CD1c-positive myeloid dendritic cell (primary cell): Measurements from ENCODE around the gene ZMPSTE24.

Source experiments
- DNase-seq: peaks from one replicate; pipeline ENCODE4 v3.0.0-alpha.2; 2016; ENCODE audit errors: extremely low spot score

Gene ZMPSTE24

DNA sequence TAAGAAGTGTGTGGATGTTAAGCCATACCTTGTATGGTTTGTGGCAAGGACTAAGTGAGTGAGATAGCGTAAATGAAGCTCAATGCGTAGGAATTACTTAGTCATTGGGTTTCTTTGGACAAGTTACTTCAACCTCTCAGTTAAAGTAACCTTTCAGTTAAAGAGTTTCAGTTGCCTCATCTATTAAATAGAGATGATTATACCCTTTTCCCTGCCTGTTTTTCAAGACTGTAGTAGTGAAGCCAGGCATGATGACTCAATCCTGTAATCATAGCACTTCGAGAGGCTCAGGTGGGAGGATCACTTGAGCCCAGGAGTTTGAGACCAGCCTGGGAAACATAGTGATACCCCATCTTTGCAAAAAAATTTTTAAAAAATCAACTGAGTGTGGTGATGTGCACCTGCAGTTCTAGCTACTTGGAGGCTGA lies 6.3 kb downstream of the ZMPSTE24 start:
- no peak for DNase-seq

DNA sequence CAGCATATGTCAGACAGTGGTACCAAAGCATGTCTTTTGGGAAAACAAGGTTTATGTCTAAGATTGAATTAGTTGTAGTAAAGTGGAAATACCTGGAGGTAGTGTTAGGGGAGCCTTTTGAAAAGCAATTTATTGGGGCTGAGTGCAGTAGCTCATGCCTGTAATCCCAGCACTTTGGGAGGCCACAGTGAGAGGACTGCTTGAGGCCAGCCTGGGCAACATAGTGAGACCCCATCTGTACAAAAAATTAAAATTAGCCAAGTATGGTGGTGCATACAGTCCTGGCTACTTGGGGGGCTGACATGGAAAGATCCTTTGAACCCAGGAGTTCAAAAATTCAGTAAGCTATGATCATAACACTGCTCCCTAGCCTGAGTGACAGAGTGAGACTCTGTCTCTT lies 7.3 kb downstream of the ZMPSTE24 start:
- DNase-seq, result no peak

DNA sequence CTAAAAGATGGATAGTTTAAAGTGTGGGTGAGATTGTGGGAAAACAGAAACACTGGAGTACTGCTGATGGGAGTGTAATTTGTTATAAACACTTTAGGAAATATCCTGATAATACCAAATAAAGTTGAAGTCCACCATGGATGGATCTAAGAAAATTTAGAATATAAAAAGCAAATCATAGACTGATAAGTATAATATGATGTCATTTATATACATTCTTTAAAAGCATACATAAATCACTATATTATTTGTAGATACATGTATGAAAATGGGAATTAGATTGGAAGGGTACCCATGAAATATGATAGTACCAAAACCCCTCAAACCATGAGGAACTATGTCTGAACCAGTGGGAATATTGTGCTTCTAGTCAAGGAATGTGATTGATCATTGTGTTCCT lies 7.9 kb downstream of the ZMPSTE24 start:
- DNase-seq, result no peak

DNA sequence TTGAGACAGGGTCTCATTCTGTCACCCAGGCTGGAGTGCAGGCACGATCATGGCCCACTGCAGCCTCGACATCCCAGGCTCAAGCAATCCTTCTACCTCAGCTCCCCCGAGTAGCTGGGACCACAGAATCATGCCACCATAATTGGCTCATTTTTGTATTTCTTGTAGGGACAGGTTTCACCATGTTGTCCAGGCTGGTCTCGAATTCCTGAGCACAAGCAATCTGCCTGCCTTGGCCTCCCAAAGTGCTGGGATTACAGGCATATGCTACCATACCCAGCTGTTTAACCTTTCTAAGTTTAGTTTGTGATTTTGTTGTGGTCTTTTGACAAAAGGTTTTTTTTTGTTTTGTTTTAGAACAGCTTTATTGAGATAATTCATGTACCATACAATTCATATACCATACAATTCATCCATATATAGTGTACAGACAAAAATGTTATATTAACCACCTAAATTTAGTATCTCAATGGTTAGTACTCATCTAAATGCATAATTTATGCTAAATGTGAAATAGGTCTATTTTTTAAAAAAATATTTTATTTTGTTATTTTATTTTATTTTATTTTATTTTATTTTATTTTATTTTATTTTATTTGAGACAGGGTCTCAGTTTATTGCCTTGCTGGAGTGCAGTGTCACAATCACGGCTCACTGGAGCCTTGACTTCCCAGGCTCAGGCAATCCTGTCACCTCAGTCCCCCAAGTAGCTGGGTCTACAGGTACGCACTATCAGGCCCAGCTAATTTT lies 8.9 kb downstream of the ZMPSTE24 start:
- no peak for DNase-seq

DNA sequence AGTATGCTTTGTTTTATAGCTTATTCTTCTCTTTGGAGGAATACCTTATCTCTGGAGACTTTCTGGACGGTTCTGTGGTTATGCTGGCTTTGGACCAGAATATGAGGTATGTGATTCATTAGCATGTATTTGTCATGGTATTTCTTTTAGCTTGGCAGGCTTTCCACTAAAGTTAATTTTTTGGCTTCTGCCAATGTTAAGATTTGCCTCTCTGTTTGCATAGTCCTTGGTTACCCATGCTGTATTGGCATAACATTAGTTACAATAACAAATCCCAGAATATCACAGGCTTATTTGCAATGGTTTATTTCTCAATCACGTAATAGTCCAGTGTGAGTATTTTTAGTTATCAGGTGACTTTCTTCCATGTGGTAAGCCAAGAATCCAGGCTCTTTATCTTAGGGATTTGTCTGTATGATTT lies 9.7 kb downstream of the ZMPSTE24 start:
- no peak for DNase-seq

DNA sequence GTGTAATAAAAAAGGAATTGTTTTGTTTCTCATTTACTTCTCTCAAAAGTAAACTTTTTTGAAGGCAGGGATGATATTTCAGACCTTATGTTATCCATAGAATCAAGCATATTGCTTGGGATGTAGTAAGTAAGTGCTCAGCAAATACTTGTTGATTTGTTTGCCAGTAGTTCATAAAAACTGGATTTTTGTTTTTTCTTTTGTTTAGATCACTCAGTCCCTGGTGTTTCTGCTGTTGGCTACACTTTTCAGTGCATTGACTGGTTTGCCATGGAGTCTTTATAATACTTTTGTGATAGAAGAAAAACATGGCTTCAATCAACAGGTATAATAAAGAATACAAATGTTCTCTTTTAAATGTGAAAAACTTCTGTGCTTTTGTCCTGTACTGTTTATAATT lies 10.2 kb downstream of the ZMPSTE24 start:
- DNase-seq, result no peak

DNA sequence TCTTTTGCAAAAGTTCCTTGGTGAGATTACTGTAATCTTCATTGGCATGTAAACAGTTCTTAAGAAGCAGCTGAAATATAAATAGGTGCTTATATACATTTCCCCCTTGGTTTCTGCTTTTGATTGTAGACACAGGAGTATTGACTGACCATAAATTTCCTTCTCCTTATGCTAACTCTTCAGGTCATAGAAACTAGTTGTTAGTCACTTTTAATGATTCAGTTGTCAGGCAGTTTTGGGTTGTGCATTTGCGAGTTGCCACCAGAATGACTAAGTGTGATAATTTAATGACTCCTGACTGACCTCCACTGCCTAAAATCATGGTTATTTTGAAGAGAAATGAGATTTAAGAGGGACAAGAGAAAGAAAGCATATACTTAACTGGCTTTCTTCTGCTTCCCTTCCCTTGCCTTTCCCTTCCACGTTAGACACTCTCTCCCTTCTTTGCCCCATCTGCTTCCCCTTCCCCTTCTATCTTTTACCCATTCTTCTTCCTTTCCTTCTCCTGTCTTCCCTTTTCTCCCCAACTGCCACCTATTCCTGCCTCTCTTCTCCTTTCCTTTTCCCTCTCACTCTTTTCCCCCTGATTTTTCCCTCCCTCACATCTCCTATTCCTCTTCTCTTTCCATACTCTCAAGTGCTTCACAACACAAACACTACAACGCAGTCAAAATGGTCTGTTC lies 12.3 kb downstream of the ZMPSTE24 start:
- no peak for DNase-seq

DNA sequence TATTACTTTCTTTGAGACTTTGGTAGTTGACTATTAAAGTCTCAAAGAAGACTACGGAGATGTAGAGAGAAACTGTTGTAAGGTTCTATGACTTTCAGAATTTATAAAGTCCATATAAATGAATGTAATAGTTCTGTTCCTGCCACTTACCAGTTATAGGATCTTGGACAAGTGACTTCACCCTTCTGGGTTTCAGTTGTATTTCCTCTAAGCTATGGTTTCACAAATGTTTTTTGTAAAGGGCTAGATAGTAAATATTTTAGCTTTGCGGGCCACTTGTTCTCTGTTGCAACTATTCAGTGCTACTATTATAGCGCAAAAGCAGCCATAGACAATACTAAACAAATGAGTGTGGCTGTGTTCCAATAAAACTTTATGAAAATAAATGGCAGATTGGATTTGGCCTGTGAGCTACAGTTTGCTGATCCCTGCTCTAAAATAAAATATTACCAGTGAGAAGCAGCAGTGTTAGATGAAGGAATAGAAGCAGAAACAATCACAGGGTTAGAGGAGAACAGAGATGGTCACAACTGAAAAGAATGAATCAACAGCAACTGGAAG lies 14.7 kb downstream of the ZMPSTE24 start:
- peak; percentile 20 for DNase-seq

DNA sequence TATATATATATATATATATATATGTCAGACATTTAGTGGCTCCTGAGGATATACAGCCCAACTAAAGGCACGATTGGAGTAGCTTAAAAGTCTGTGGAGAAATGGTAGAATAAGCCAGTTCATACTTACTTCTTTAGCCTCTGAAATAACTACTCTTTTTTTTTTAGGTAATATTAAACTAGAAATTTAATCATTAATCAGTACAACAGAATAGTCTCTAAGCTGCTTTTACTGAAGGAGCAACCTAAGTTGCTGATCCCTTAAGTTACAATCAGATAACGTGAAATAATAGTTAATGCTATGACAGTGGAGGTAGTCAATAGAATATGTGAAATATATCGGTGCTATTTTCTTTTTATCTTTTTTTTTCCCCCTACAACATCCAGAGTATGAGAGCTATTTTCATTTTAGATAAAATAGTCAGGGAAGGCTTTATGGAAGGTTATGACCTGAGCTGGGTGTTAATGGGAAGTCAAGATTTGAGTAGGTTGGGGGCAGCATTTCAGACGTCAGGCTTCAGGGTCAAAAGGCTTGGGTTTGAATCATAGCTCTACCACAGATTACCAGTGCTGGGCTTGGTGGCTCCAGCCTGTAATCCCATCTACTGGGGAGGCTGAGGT lies 15.6 kb downstream of the ZMPSTE24 start:
- no peak for DNase-seq

DNA sequence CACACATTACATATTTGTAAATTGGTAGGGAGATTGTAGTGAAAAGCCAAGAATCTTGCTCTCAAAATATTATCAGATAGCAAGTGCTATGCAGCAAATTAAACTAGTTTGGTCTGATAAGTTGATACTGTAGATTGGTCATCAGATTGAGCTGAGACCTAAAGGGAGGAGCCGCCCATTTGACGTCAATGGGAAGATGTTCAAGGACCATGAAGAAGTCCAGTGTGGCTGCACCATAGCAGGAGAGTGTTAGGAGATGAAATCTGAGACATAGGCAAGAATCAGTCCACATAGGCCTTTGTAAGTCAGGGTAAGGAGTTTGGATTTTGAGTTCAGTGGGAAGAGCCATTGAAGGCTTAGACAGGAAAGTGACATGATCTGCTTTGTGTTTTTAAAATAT lies 16.3 kb downstream of the ZMPSTE24 start:
- no peak for DNase-seq

DNA sequence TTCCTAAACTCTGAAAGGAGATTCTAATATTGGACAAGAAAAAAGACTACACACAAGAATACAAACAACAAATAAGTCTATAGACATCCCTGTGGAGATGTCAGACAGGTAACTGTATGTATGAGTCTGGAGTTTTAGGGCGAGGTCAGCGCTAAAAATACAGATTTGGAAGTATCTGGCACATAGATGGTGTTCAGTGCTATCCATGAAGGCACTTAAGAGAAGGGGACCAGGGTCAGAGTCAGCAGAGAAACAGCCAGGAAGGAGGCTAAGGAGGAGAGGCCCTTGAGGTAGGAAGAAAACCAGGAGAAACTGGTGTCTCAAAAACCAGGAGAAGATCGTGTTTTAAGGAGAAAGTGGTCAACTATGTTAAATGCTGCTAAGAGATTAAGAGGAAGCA lies 18.1 kb downstream of the ZMPSTE24 start:
- DNase-seq, result no peak

DNA sequence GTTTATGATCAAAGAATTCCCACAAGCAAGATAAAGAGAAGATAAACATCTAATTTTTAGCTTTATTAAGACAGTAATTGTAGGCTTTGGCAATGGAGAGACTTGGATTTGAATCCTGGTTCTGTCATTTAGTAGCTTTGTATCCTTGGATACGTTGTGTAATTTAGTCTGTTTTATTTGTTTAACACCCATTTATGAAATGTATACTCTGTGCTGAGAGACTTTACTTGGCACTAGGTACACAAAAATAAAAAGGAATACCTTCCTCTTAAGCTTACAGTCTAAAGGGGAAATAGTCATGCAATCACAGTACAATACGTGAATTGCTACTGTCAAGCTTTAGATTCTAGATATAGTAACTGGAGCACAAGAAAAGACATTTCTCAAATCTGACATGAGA lies 23.8 kb downstream of the ZMPSTE24 start:
- DNase-seq, result no peak

DNA sequence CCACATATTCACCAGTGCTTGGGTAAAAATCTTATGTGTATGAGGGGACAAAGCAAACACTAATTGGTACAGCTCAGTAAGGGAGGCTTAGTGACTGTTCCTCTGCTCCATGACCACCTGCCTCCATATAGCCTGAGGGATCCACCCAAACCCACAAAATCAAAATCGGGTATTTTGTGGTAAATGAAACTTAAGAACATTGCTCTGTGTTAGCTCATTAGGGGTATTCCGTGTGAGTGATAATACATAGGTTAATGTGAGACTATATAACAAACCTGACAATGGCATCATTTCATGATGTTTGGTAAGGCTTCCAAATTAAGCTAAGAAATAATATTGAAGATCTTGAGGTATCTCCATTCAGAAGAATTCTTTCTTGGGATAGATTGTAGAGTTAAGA lies 33.3 kb downstream of the ZMPSTE24 start:
- no peak for DNase-seq

DNA sequence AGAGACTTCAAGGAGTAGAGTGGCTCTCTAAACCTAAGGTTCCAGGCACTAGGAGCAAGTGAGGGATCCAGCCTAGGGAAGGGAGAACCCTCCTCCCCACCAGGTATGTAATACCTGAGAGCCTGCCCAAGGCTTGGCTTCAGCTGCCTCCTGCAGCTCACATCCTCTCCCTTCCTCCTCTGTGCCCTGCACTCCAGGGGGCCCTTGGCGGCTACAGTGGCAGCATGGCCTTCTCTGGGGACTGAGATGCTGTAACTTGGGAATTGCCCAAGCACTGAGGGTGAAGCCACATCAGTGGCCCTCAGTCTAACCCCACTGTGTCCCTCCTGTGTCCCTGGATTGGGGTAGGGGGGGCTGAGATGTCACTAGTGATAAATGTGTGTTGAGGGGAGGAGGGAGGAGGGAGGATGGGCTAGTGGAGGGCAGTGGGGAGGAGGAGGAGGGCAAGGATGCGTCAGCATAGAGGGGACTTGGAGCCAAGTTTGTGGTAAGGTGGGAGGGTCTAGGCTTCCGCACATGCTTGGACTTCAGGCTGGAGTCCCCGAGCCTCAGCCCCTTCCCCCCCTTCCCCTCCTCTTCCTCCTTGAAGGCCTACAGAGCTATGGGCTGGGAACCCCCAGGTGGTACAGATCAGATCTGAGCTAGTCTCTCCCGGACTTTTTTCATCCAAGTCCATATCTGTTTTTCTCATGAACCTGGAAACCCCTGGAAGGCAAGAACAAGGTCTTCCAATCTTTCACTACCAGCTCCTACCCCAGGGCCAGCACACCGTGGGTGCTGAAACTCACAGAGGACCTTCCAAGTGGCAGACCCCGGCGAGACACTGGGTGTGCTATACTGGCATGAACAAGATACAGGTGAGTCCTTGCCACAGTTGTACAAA lies 41.6 kb downstream of the ZMPSTE24 start:
- DNase-seq, result no peak

DNA sequence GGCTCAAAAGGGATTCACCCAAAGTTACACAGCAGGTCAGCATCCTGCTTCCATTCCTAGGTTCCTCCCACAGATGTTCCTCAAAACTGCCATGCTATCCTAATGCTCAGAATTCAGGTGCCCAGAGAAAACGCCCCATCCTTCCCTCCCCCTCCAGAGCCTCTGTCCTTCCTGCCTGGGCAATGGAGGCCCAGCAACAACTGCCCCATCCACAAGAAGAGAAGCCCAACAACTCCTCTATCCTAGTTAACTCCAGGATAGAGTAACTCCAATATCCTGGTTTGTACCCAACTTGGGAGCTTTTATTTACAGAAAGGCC lies 42.2 kb downstream of the ZMPSTE24 start:
- no peak for DNase-seq

DNA sequence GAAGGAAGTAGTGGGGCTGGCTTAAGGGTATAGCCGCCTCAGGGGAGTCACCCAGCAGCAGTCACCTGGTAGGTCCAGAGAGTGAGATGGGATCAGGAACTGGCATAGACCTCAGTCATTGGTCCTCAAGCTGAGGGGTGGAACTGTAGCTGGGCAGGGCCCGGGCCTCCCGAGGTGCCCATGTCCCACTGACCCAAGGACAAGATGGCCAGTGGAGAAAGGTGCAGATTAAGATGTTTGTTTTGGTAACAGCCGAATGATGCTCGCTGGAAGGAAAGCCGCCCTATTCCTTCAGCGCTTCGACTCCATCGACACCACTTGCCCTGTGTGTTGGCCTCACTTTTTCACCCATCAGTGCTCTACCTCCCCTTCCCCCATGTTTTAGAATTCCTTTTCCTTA lies 42.6 kb downstream of the ZMPSTE24 start:
- DNase-seq, result no peak

DNA sequence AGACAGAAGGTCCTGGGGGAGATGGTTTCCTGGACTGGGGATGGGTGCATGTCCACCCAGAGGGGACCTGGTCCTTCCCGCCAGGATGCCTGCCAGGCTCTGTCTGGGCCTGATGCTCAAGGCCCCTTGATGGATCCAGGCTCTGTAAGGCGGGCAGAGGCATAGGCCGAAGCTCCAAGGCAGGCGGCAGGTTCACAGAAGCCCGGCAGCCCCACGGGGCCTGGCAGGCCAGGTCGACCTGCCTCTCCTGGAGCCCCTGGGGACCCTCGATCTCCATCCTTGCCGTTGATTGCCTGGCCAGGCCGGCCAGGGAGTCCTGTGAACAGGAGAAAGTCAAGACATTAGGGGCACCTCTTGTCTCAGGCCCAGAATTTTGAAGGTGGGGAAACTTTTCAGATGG lies 43.0 kb downstream of the ZMPSTE24 start:
- no peak for DNase-seq

DNA sequence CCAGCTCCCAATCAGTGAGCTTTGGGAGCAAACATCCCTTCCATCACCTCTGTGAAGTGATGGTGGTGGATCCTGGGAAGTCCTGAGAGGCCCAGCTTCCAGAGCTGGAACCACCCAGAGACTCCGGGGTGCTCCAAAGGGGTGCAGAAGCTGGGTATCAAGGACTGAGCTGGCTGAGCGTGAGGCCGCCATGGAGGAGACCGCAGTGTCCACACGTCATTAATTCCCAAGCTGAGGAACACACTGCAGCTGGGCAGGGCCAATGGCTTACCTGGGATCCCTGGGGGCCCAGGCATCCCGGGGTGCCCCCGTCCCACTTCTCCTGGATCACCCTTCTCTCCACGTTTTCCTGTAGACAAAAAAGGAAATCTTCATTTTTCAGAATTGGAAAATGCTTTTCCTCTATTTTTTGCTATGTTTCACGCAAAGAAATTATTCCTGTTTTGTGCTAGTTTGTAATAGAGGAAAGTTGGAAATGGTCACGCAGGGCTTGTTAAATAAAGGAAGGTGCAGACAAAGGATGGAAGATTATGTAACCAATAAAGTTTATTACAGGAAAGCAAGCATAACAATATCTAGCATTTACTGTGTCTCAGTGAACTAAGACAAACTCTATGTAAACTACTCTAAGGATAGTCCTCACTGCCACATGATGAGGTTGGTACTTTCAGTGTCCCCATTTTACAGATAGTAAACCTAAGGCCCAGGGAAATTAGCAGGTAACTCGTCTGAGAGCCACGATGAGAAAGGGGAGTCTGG lies 43.7 kb downstream of the ZMPSTE24 start:
- DNase-seq, result no peak

DNA sequence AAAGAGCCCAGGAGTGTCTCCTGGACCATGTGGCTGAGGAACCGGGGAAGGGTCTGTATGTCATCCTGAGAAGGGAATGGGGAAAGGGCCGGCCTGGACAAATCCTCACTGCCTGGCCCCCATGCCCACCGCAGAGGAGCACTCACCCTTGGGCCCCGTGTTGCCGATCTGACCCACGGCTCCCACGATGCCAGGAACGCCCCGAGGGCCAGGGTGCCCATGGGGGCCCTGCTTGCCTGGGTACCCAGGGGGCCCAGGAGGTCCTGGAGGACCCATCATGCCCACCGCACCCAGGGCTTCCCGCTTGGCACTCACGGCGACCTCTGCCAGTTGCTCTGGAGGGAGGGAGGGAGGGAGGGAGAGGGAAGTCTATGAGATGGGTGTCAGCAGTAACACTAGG lies 44.4 kb downstream of the ZMPSTE24 start:
- no peak for DNase-seq

DNA sequence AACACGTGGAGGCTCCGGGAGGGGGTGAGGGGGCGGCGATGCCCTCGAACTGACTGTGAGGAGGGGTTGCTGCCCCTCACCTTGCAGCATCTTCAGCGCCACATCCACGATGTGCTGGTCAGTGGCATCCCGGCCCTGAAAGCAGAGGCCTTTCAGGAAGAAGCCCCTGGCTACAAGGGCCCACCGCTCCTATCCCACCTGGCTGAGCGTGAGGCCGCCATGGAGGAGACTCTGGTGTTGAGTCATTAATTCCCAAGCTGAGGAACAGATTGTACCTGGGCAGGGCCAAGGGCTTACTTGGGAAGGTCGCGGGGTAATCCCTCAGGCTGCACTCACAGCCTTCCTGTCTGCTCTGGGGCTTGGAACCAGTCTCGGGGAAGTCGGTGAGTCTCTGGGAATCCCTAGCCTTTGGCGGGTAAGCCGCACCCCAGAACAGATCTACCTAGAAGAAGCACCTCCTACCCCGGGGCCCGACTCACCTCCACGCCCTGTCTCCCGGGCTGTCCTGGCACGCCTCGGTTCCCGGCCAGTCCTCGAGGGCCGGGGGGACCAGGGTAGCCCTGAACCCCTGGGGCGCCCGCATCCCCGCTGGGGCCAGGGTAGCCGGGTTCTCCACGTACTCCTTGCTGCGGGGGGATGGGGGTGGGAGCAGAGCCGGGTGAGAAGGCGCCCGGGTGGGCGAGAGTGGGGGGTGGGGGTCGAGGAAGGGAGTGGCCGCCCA lies 45.2 kb downstream of the ZMPSTE24 start:
- DNase-seq, result no peak

DNA sequence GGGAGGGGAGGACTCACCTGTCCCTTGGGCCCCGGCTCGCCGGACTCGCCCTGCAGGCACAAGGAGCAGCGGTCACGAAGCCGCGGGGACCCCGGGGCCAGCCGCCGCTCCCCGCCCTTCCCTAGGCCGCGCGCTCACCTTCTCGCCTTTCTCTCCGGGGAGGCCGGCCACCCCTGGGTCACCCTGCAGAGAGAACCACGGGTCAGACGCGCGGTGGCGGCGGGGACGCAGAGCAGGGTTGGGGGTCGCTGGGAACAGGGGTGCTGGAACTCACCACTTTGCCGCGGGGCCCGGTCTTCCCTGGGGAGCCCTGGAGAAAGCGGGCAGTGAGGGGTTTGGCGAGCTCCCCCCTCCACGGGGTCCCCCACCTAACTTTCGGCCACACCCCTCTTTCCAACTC lies 45.8 kb downstream of the ZMPSTE24 start:
- DNase-seq, result no peak
